Transverse colon (tissue), 4 donors: ENCODE data around the gene HYAL2. TPM values are rescaled to one million over a fixed set of nuclear protein-coding genes. Genes with fewer than 3 reads are reported as not detected.
A peak's percentile ranks its signal among the peaks of the same experiment; 100 is the strongest.

ENCODE experiments used
- DNase-seq: peaks from one replicate; pipeline ENCODE4 v3.0.0-alpha.2; 2019
- H3K27ac ChIP-seq, 4 donors: fragments of 200-600 bp; sonication (generic); 2 replicates each; pipeline ENCODE4 v1.5.1; 2016 to 2018; ENCODE audit warnings: inconsistent platforms in 4 of 4
- H3K27me3 ChIP-seq: fragments of 200-600 bp; sonication (generic); 2 replicates; pipeline ENCODE4 v1.5.1; 2017; ENCODE audit warnings: inconsistent platforms
- H3K36me3 ChIP-seq, 4 donors: fragments of 200-600 bp; sonication (generic); 2 replicates each; pipeline ENCODE4 v1.5.1; 2017 to 2019; ENCODE audit warnings: inconsistent platforms in 4 of 4
- H3K4me1 ChIP-seq, 4 donors: fragments of 200-600 bp; sonication (generic); 2 replicates each; pipeline ENCODE4 v1.5.1; 2017 to 2020; ENCODE audit warnings: inconsistent platforms in 4 of 4
- H3K4me3 ChIP-seq, 4 donors: fragments of 200-600 bp; sonication (generic); 1 replicate in 1 of 4; 2 replicates in 3 of 4; pipeline versions ENCODE4 v1.5.1 to v1.6.1; 2017 to 2019; ENCODE audit warnings: inconsistent platforms in 4 of 4
- H3K9me3 ChIP-seq, 2 donors: fragments of 200-600 bp; sonication (generic); 2 replicates each; pipeline ENCODE4 v1.5.1; 2017 to 2019; ENCODE audit warnings: inconsistent platforms in 2 of 2
- CTCF ChIP-seq, 5 experiments: fragments of 200-600 bp in 3 of 5; fragments of 450-650 bp in 2 of 5; sonication (generic) in 3 of 5; IDR thresholded peaks; 1 replicate in 2 of 5; 2 replicates in 3 of 5; pipeline ENCODE4 v1.5.1; 2016 to 2017; ENCODE audit warnings: antibody characterized with exemption in 5 of 5, inconsistent platforms in 3 of 5, mild to moderate bottlenecking in 2 of 5, moderate library complexity in 1 of 5
- EP300 ChIP-seq: sonication (generic); formaldehyde crosslinking; IDR thresholded peaks from one replicate; pipeline ENCODE4 v1.6.1; 2017; ENCODE audit warnings: antibody characterized with exemption, low read depth
- POLR2A ChIP-seq: fragments of 450-650 bp; IDR thresholded peaks from one replicate; pipeline ENCODE4 v1.6.1; 2016; ENCODE audit warnings: antibody characterized with exemption, mild to moderate bottlenecking, moderate library complexity
- POLR2AphosphoS5 ChIP-seq, 3 donors: sonication (generic); formaldehyde crosslinking; IDR thresholded peaks; one replicate each; pipeline ENCODE4 v1.6.1; 2016; ENCODE audit warnings: antibody characterized with exemption in 3 of 3
- WGBS, 2 donors: methylation state at CpG; one replicate each; pipeline ENCODE4 v1.1.5; 2018; ENCODE audit warnings: low coverage in 1 of 2; 5-methylcytosine and 5-hydroxymethylcytosine counted together
- in situ Hi-C, 4 donors: fragments of 200-750 bp; cut with MboI; loops; one replicate each; pipeline versions ENCODE4 v1.15.0 to v1.15.1; 2017; ENCODE audit warnings: low sequenced_read_pairs in 3 of 4, low pct_ligation_motif_present in 1 of 4, low pct_unique_long_range_greater_than_20kb in 1 of 4
- intact Hi-C: fragments of 100-400 bp; cut with DNase I; formaldehyde crosslinking; loops from one replicate; pipeline ENCODE4 v1.15.1; 2023; ENCODE audit warnings: low total_unique reads
- total RNA-seq, 4 donors: library from RNA; depleted of rRNA; stranded (reverse); fragments of >200 nt; gene quantifications; one replicate each; pipeline ENCODE4 v1.1.0, GENCODE V29; 2016

Gene HYAL2
- total RNA-seq, 4 donors from 2014 or later = 18.7 to 51.1 (median 32.0) TPM

DNA sequence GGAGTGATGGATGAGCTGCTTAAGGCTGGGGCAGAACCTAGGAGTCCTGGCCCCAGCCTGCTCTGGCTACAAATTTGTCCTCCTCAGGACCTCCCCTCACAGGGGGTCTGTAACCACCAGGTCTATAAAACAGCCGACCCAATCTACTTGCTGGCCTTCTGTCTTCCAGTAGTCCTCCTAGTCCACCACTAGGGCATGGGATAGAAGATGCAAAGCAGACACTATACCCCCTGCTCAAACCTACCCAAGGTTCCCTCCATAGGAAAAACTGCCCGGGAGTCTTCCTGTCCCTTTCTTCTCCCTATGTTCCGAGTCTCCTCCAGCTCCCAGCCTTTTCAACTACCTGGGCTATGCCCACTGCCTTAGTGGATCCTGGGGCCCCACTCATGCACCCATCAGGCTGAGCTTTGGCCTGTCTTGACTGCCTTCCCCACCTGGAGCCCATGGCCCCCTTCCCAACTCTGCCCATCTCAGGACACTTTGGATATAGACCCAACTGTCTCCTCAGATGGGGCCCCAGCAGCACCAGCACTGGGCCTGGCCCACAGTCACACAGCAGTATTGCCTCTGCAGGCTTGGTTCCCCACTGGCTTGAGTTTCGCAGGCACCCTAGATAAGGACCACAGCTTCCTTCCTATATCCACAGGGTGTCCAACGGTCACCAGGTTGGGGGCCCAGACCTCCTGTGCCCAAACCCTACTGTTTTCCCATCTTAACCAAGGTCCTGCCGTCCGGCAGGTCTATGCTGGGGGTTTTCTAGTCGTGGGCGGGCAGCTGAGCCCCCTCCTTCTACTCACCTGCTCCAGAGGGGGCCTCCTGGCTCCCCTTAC is 24.4 kb downstream of the HYAL2 start:
- in situ Hi-C loops = no loop called here
- no peak for DNase-seq
- Histone ChIP-seq H3K4me1 (peaks cover 15 to 29% (median 27%) of the 10 kb centered on the region in 4 donors), H3K27ac (peak overlapping the region; percentile 90 to 96 (median 94)), H3K36me3 (no peaks in the 10 kb centered on the region), H3K9me3 (no peaks in the 10 kb centered on the region), H3K4me3 (peak overlapping the region in 3 of 4 donors; percentile 40 to 84 (median 47)), H3K27me3 (no peaks in the 10 kb centered on the region)
- TF ChIP-seq POLR2AphosphoS5 (IDR thresholded peaks at IDR 0.05) (no peak), POLR2A (no peak), CTCF (IDR thresholded peaks at IDR 0.05) (no peak), EP300 (no peak)
- intact Hi-C loops = no loop called here
- WGBS, 2 donors = 44 to 50% methylated on average over 2 to 9 of the region's 9 CpGs

DNA sequence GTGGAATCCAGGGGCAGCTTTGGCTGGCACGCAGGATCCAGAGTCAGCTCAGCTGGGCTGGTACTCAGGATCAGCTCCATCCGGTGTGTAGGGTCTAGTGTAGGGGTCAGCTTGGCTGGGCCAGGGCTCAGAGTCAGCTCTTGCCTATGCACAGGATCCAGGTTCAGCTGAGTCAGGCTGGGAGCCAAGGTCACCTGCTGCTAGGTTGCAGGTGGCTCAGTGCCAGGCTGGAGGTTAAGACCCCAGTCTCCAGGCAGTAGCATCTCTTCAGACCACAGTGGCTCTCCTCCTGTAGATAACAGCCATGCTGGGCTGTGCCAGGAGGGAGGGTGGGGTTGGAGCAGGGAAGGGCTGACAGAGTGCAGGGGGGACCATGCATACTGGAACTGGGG is 25.2 kb downstream of the HYAL2 start:
- H3K36me3 ChIP-seq = no peaks in the 10 kb centered on the region
- no peaks in the 10 kb centered on the region for H3K27me3 ChIP-seq
- WGBS, 2 donors = 94% methylated on average over 2 of the region's 2 CpGs; no CpG with 5 or more reads in 1 of the 2 donors
- no peaks in the 10 kb centered on the region for H3K9me3 ChIP-seq
- DNase-seq = no peak
- in situ Hi-C loops = no loop called here
- no peak overlapping the region for H3K4me3 ChIP-seq
- H3K4me1 ChIP-seq = peaks cover 18 to 32% (median 32%) of the 10 kb centered on the region in 4 donors
- H3K27ac ChIP-seq = no peak overlapping the region
- intact Hi-C loops = no loop called here
- TF ChIP-seq POLR2AphosphoS5 (IDR thresholded peaks at IDR 0.05) = no peak
- no peak for TF ChIP-seq EP300

- no peaks in the 10 kb centered on the region for H3K9me3 ChIP-seq
- H3K4me3 ChIP-seq = no peak overlapping the region
- H3K27ac ChIP-seq = no peak overlapping the region
- TF ChIP-seq EP300 (no peak), CTCF (IDR thresholded peaks at IDR 0.05) (no peak), POLR2A (no peak), POLR2AphosphoS5 (IDR thresholded peaks at IDR 0.05) (no peak)
- H3K4me1 ChIP-seq = peaks cover 18 to 33% (median 32%) of the 10 kb centered on the region in 4 donors
- no peak for DNase-seq
- WGBS, 2 donors = 93% methylated on average over 18 of the region's 18 CpGs; no CpG with 5 or more reads in 1 of the 2 donors
- intact Hi-C loops (no loop called here), in situ Hi-C loops (no loop called here)
- H3K27me3 ChIP-seq = no peaks in the 10 kb centered on the region
- H3K36me3 ChIP-seq = no peaks in the 10 kb centered on the region
Observed at GRCh38 chr3:50296721-50297383, 25.7 kb downstream of the HYAL2 start.

- Histone ChIP-seq H3K4me3 (no peak overlapping the region), H3K4me1 (peaks cover 24 to 41% (median 36%) of the 10 kb centered on the region in 4 donors), H3K27me3 (no peaks in the 10 kb centered on the region), H3K9me3 (no peaks in the 10 kb centered on the region), H3K36me3 (no peaks in the 10 kb centered on the region), H3K27ac (no peak overlapping the region)
- TF ChIP-seq POLR2AphosphoS5 (IDR thresholded peaks at IDR 0.05) (no peak), CTCF (IDR thresholded peaks at IDR 0.05) (no peak), POLR2A (no peak), EP300 (no peak)
- DNase-seq = no peak
- in situ Hi-C loops (no loop called here), intact Hi-C loops (no loop called here)
- 80 to 86% methylated on average over 3 to 8 of the region's 8 CpGs for WGBS, 2 donors
Observed at GRCh38 chr3:50295553-50296431, 26.8 kb downstream of the HYAL2 start.
